ENCODE results near the gene ADAMTS7. TPM values are rescaled to one million over a fixed set of nuclear protein-coding genes. Genes with fewer than 3 reads are reported as not detected.
"Not testable (repeated sequence)": the region's sequence is repeated elsewhere in the genome, so short reads cannot be mapped to it uniquely, and the experiment has no call there.

The ADAMTS7 gene
- total RNA-seq, 4 donors from 2014 or later: 0.95 to 4.8 (median 1.7) TPM

- Histone ChIP-seq H3K27ac (no peak overlapping the region), H3K4me1 (no peaks in the 10 kb centered on the region), H3K27me3 (no peaks in the 10 kb centered on the region), H3K9me3 (no peaks in the 10 kb centered on the region), H3K4me3 (no peak overlapping the region), H3K36me3 (no peaks in the 10 kb centered on the region)
- DNase-seq: no peak
- in situ Hi-C loops (cut with MboI; ENCODE audit: low pct_ligation_motif_present in 1 of 4, low pct_unique_long_range_greater_than_20kb in 1 of 4, low sequenced_read_pairs in 3 of 4): no loop called here
- intact Hi-C loops (cut with DNase I; ENCODE audit: low total_unique reads): no loop called here
- WGBS, 2 donors (ENCODE audit: low coverage in 1 of 2): 95% methylated on average over 46 of the region's 48 CpGs; no CpG with 5 or more reads in 1 of the 2 donors
- no peak for TF ChIP-seq CTCF (IDR thresholded peaks at IDR 0.05)
- TF ChIP-seq POLR2A (IDR thresholded peaks at IDR 0.05): no peak
- TF ChIP-seq EP300 (IDR thresholded peaks at IDR 0.05; ENCODE audit: low read depth): no peak
- TF ChIP-seq POLR2AphosphoS5 (IDR thresholded peaks at IDR 0.05): no peak
Measured at GRCh38 chr15:78800189-78800588, 11.1 kb downstream of the ADAMTS7 start.

- H3K4me1 ChIP-seq; H3K9me3 ChIP-seq; H3K27ac ChIP-seq; H3K27me3 ChIP-seq; DNase-seq; H3K36me3 ChIP-seq; in situ Hi-C loops (cut with MboI; ENCODE audit: low pct_ligation_motif_present in 1 of 4, low pct_unique_long_range_greater_than_20kb in 1 of 4, low sequenced_read_pairs in 3 of 4); H3K4me3 ChIP-seq; intact Hi-C loops (cut with DNase I; ENCODE audit: low total_unique reads): not testable (repeated sequence)
- WGBS, 2 donors (ENCODE audit: low coverage in 1 of 2): 60% methylated on average over 2 of the region's 7 CpGs; no CpG with 5 or more reads in 1 of the 2 donors
Measured at GRCh38 chr15:78799102-78799501, 12.2 kb downstream of the ADAMTS7 start.

GRCh38 chr15:78798355-78798754 is 12.9 kb downstream of the ADAMTS7 start:
- H3K27ac ChIP-seq; H3K4me3 ChIP-seq; H3K36me3 ChIP-seq; DNase-seq; H3K4me1 ChIP-seq; H3K27me3 ChIP-seq; H3K9me3 ChIP-seq; in situ Hi-C loops (cut with MboI; ENCODE audit: low pct_ligation_motif_present in 1 of 4, low pct_unique_long_range_greater_than_20kb in 1 of 4, low sequenced_read_pairs in 3 of 4); intact Hi-C loops (cut with DNase I; ENCODE audit: low total_unique reads): not testable (repeated sequence)
- 81% methylated on average over 5 of the region's 5 CpGs; no CpG with 5 or more reads in 1 of the 2 donors for WGBS, 2 donors (ENCODE audit: low coverage in 1 of 2)

- intact Hi-C loops (cut with DNase I; ENCODE audit: low total_unique reads): no loop called here
- no peaks in the 10 kb centered on the region for H3K9me3 ChIP-seq
- WGBS, 2 donors (ENCODE audit: low coverage in 1 of 2): 87% methylated on average over 11 of the region's 13 CpGs; no CpG with 5 or more reads in 1 of the 2 donors
- in situ Hi-C loops (cut with MboI; ENCODE audit: low pct_ligation_motif_present in 1 of 4, low pct_unique_long_range_greater_than_20kb in 1 of 4, low sequenced_read_pairs in 3 of 4): no loop called here
- H3K4me3 ChIP-seq: no peak overlapping the region
- no peaks in the 10 kb centered on the region for H3K36me3 ChIP-seq
- DNase-seq: no peak
- H3K4me1 ChIP-seq: no peaks in the 10 kb centered on the region
- no peaks in the 10 kb centered on the region for H3K27me3 ChIP-seq
- TF ChIP-seq EP300 (IDR thresholded peaks at IDR 0.05; ENCODE audit: low read depth) (no peak), CTCF (IDR thresholded peaks at IDR 0.05) (no peak), POLR2AphosphoS5 (IDR thresholded peaks at IDR 0.05) (no peak), POLR2A (IDR thresholded peaks at IDR 0.05) (no peak)
- H3K27ac ChIP-seq: no peak overlapping the region
Measured at GRCh38 chr15:78797951-78798350, 13.3 kb downstream of the ADAMTS7 start.

- no peak for TF ChIP-seq POLR2A (IDR thresholded peaks at IDR 0.05)
- no peak for TF ChIP-seq EP300 (IDR thresholded peaks at IDR 0.05; ENCODE audit: low read depth)
- no peak for TF ChIP-seq CTCF (IDR thresholded peaks at IDR 0.05)
- no peak for TF ChIP-seq POLR2AphosphoS5 (IDR thresholded peaks at IDR 0.05)
- Histone ChIP-seq H3K4me1 (no peaks in the 10 kb centered on the region), H3K27me3 (no peaks in the 10 kb centered on the region), H3K9me3 (no peaks in the 10 kb centered on the region), H3K36me3 (no peaks in the 10 kb centered on the region), H3K27ac (no peak overlapping the region), H3K4me3 (no peak overlapping the region)
- in situ Hi-C loops (cut with MboI; ENCODE audit: low pct_ligation_motif_present in 1 of 4, low pct_unique_long_range_greater_than_20kb in 1 of 4, low sequenced_read_pairs in 3 of 4): no loop called here
- intact Hi-C loops (cut with DNase I; ENCODE audit: low total_unique reads): no loop called here
- DNase-seq: no peak
- WGBS, 2 donors (ENCODE audit: low coverage in 1 of 2): 92% methylated on average over 15 of the region's 15 CpGs; no CpG with 5 or more reads in 1 of the 2 donors
Measured at GRCh38 chr15:78796510-78796909, 14.8 kb downstream of the ADAMTS7 start.
